Dermis microvascular lymphatic vessel endothelial cell (primary cell): ENCODE data around the gene CHAC1. TPM values are rescaled to one million over a fixed set of nuclear protein-coding genes. Genes with fewer than 3 reads are reported as not detected.

Source experiments
- DNase-seq, 2 donors: peaks; one replicate each; pipeline versions ENCODE4 v3.0.0 to v3.0.0-alpha.2; 2010; ENCODE audit warnings: low read depth in 2 of 2
- total RNA-seq: library from RNA; depleted of rRNA; stranded (reverse); fragments of >200 nt; gene quantifications from 2 replicates; pipeline ENCODE4 v1.2.1, GENCODE V29; 2014

Gene CHAC1, protein sequence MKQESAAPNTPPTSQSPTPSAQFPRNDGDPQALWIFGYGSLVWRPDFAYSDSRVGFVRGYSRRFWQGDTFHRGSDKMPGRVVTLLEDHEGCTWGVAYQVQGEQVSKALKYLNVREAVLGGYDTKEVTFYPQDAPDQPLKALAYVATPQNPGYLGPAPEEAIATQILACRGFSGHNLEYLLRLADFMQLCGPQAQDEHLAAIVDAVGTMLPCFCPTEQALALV
- 1.4 and 1.9 TPM in 2 replicates for total RNA-seq

DNA sequence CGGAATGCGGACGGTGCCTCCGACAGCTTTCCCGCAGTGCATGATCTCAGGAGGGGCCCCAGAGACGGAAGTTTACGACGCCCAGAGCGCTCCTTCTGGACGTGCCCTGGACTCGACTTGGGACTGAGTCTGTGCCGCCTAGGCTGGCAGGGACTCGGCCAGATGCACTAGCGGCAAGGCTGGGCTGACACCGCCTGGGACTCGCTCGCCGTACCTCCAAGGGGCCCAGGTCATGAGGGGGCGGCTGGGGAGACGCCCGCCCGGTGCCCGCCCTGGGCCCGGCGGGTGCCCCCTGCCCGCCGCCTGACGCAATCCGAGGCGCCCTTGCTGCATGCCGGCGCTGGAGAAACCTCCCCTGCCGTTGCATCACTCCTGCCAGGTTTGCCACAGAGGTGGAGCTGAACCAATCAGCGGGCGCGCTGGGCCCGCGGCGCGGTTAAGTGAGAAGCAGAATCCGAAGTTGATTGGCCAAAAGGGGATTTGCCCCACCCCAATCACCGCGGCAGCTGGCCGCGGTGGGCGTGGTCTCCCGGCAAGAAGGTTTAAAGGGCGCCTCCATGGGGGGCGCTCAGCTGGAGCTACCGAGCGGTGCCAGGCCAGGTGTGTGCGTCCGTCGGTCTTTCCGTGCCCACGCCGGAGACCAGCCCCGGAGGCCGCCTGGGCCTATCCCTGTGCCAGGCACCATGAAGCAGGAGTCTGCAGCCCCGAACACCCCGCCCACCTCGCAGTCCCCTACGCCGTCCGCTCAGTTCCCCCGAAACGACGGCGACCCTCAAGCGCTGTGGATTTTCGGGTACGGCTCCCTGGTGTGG lies at the start of gene CHAC1:
TSS of gene CHAC1 (plus strand) at position 571 of the 812 bp plus-strand sequence. CDS start at position 684, 113 bp downstream.
- peak; percentile 87 to 98 for DNase-seq

DNA sequence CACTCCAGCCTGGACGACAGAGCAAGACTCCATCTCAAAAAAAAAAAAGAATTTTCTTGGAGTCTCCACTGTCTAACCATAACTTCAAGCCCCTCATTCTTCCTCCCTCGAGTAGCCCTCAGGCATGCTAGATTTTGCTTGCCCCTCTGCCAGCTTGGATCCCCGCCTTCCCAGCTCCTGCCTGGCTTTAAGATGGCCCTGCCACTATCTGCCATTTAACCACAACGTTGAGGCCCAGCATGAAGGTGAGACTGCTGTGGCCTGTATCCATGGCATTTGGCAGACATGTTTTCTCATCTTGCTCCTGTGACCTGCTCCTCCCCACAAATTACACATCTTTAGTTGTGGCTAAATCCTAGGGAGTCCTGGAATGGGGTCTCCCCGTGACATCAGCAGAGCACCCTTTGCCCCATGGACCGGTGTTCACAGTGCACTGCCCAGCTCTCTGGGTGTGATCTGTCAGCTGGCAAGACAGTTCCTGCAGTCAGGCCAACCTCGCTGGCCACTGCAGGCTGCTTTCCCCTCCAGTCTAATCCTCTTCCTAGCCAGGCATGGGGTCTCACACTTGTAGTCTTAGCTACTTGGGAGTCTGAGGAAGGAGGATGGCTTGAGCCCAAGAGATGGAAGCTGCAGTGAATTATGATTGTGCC lies 48.6 kb upstream of the CHAC1 start:
- DNase-seq = no peak

DNA sequence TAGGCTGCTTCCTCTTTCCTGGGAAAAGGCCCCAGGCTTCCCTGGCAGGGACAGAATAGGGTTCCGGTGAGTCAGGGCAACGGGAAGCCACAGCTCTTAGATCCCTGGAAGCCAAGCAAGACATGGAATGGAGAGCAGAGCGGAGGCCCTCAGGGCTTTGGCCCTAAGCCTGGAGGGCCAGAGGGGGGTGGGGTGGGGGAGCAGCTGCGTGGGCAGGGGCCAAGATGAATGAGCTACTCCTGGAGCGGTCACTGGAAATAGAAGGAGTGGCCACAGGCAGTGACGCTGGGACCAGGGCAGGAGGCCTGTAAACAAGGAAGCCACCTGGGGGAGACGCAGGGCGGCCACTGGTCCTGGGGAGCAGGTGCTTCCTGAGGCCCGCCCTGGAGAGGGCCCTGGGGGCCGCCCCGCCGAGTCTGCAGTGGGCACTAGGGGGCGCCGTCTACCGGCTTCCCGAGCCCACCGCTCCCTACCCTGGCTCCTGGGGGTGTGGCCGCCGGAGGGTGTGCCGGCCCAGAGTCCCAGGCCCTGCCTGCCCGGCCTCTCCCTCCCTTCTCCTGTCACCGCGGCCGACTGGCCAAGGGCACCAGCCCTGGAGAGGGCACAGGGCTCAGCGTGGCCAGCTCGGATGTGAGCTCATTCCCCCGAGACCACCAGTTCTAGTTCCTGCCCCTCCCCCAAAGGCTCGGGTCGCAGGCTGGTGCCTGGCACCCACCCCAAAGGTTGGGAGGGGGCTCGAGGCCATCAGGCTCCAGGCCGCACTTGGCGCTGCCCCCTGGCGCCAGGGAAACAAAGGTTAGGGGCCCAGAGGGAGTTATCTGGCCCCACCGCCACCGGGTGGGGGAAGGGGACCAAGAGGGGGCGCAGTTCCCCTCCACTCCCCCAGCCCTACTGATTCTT lies 46.9 kb upstream of the CHAC1 start:
- DNase-seq = peak; percentile 93 to 99

DNA sequence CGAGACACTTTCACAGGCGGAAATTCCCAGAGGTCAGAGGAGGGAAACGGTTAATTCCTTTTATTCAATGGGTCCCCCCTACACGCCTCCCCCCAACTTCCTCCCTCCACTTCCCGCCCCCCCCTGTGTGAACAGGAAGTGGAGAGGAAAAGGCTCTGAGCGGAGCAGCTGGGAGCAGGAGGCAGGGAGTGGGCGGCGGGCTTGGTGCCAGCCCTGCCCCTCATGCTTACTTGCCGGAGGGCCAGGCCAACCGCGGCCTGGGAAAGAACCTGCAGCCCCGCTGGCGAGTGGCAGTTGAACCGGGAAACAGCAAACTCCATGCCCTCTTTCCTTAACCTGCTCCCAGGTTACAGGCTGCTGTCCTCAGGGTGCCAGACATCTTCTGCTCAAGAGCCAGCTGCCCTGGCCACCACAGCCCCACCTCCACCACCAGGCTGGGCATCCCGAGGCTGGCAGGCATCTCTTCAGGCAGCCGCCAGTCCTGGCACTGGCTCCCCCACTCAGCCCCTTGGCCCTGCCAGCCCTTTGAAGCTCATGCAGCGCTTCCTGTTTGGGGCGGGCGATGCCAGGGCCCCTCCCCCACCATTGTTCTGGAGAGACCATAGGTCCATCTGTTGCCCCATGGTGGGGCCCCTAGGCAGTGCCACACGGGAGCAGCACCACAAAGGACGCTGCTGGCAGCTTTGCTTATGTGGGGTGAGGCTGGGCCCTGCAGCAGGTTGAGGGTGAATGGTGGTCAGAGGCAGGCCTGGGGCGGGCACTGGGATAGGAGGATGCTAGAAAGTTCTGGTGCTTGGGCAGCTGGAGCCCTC lies 46.1 kb upstream of the CHAC1 start:
- peak; percentile 74 to 93 for DNase-seq

DNA sequence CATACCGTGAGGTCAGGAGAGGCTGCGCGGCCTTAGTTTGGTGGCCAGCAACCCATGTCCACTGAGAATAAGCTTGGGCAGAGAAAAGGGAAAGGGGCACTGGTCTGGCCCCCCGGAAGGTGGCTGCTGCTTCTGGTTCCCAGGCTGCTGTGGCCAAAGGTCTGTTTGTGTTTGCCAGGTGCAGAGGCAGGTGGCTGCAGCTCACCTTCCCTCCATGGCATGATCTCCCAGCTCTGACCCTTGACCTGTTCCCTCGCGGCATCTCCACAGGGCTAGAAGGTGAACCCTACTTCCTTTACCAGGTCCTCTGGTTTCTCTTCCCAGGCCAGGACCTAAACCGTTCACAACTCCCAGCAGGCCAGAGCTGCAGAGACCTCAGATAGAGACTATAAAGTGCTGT lies 45.2 kb upstream of the CHAC1 start:
- DNase-seq = no peak

DNA sequence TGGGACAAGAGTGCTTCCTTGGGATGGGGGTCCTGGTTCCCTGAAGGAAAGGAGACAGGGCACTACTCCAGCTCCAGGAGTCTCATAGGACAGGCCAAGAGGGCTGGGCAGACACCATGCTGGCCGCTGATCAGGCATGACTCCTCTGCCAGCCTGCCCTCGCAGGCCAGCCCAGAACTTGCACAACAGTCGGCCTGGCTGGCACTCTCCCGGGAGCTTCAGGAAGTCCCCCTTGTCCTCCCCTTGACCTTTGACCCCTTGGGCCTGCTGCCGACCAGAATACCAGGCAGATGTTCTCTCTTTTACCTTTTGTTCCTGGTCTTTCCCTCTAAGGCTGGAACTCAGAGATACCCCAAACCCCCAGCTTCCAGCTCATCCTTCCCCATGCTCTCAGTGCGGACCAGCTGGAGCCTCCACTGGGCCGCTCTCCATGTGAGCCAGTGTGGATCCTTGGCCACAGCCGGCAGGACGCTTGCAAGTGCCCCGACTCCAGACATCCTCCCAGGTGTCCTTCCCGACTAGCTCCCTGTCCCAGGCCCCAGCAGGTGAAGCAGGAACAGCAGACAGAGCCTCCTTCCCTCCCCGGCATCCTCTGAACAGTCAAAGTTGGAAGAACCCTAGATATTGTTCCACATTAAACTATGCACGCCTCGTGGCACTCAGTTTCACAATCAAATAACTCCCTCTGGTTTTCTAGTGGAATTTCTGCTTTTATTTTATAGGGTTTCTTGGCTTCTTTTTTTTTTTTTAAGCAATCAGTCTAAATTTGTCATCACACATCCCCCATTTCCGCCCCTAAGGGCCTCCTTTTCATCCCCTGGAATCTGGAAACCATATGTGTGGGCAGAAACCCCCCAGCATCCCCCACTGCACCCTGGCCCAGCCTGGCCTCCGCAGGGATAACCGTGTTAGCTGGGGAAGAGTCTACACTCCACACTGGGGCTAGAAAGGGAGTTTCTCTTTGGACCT lies 43.3 kb upstream of the CHAC1 start:
- DNase-seq = no peak

DNA sequence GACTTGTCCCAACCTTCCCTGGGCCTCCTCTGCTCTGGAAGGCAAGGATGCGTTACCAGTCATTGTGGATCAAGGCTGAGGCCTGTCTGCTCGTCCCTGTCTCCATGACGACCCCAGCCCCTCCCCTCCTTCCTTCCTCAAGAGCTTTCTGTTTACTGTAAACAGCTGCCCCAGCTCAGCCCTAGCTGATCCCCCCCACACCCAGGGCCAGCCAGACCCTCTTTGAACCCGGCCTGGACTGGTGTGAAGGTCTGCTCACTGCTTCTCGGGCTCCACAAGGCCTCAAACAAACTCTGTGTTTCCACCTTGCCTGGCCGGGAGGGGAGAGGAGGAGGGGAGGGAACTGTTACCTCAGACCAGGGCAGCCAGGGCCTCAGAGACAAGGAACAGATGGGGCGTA lies 42.1 kb upstream of the CHAC1 start:
- DNase-seq = no peak

DNA sequence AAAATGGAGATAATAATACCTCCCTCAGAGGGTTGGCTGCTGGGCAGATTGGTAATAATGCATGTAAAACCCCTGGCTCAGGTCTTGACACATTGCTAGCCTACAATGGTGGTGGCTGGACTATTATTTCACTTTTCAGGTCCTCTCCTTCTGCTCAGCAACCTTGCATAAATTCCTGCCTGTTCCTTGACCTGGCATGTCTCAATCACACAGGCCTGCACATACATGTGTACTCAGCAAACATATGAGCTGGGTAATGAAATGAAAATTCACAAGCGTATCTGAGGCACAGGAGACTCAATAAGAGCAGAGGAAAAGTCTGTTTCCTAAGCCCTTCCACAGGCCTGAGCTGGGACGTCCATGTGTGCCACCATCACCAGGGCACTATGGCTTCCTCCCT lies 41.6 kb upstream of the CHAC1 start:
- DNase-seq = no peak

DNA sequence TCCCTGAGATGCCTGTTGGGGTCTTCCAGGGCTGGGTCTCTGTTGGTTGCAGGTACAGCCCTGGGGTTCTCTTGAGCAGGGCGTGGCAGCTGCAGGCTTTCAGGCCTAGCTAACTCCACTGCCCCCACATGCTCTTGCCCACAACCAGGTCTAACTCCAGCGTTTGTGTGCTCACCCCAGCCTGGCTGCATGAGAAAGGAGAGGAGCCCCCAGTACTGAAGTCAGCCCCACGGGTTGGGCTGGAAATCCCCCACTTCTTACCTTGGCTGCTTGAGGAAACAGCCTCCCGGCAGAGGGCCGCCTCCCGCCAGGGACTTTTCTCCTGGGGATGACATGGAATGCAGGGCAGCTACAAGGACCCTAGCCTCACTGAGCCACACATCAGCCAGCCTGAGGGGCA lies 40.8 kb upstream of the CHAC1 start:
- DNase-seq = no peak

DNA sequence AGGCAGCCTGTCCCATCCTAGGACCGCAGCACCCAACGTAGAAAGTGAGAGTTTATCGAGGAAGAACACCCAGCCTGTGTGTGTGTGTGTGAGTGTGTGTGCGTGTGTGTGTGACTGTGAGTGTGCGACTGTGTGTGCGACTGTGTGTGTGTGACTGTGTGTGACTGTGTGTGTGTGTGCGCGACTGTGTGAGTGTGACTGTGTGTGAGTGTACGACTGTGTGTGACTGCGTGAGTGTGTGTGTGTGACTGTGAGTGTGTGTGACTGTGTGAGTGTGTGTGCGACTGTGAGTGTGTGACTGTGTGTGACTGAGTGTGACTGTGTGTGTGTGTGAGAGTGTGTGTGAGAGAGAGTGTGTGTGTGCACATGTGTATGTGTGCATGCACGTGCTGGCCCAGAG lies 39.3 kb upstream of the CHAC1 start:
- DNase-seq = no peak

DNA sequence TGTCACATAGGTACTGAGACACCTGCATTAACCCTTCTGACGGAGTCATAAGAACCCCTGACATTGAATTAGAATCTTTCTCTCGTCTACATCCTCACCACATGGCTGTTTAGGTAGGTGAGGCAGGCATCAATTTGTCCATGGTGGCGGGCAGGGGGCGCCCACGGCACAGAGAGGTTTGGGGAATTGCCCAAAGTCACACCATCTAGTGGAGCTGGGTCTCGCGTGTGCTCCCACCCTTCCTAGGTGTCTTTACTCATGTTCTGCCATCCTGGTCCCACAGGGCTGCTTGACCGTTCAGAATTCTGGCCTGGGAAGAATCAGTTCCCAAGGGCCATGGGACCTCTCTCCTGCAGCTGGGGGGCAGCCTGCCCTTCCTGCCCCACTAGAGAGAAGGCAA lies 38.8 kb upstream of the CHAC1 start:
- no peak for DNase-seq

DNA sequence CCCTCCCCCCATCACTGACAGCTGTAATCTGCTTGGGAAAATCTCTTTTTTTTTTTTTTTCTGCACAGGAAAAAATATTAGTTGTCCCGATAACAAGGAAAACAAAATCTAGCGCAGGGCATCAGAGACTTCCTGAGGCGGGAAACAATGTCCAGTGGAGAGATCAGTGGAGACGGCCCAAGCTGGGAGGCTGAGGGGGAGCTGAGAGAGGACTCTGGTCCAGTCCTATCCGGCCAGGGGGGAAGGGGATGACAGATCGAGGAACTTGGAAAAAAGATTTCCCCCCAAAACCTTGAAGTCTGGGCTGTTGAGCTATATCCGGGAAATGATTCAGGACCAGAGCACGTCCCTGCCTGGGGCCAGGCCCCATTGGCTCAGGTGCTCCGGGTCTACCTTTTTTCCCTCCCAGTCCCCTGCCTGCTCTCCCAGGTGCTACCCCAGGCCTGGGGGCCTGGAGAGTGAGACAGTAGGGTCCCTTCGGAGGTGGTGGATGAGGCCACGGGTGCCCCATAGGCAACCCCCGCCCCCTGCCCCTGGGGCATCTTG lies 38.1 kb upstream of the CHAC1 start:
- peak in 1 of 2 donors; percentile 63 for DNase-seq

DNA sequence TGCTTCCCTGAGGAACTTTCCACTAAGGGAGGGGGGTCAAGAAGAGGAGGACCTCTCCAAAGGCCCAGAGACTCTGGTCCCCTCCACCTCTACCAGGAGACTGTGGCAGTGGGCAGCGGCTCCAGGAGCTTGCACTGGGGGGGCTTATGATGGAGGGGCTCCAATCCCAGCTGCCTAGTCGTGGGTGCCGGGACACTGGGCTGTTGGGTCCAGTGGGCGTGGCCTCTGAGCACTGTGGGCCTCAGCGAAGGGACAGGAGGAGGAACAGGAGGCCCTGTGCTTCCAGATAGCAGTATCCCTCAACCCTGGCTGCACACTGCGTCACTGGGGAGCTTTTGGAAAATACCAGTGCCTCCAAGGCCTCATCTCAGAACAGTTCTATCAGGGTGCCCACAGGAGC lies 37.6 kb upstream of the CHAC1 start:
- no peak for DNase-seq

DNA sequence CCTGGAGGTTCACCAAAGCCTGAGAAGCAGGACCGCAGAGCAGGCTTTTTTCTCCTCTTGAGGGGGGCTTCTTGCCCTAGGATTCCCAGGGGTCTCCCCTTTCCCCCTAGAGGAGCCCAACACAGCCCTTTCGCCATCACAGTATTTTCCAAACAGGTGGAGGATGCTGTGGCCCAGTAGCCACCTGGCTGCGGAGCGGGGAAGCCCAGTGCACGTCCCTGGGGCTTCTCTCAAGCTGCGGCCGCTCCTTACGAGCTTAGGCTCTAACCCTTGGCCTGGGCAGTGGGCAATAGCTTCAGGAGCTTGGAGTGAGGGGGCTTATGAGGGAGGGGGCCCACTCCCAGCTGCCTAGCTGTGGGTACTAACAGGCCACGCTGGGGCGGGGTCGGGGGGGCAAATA lies 35.7 kb upstream of the CHAC1 start:
- no peak for DNase-seq

DNA sequence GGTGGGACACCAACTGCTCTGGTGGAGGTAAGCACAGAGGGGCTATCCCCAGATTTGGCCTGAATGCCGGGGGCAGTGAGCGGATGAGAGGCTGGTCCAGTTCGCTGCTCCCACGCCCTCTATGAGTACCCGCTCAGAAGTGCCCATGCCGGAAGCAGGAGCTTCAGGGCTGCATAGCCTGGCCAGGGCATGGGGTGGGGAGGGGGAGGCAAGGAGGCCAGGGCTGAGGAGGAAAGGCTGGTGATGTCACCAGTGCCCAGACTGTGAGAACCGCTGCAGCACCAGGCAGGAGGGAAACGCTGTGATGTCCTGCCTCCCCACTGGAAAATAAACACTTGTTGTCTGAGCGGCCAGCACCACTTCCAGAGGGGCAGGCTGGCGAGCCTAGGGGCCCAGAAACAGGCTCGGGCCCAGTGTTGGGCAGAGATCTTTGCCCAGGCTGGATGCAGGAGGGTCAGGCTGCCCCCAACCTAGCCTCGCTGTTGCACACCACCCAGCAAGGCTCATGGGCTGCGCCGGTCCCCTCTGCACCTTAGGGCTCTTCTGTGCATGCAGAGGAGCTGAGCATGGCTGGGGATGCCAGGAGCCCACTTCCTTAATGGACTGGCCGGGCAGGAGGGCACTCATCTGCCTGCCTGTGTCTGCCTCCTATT lies 35.0 kb upstream of the CHAC1 start:
- DNase-seq = peak in 1 of 2 donors; percentile 85

DNA sequence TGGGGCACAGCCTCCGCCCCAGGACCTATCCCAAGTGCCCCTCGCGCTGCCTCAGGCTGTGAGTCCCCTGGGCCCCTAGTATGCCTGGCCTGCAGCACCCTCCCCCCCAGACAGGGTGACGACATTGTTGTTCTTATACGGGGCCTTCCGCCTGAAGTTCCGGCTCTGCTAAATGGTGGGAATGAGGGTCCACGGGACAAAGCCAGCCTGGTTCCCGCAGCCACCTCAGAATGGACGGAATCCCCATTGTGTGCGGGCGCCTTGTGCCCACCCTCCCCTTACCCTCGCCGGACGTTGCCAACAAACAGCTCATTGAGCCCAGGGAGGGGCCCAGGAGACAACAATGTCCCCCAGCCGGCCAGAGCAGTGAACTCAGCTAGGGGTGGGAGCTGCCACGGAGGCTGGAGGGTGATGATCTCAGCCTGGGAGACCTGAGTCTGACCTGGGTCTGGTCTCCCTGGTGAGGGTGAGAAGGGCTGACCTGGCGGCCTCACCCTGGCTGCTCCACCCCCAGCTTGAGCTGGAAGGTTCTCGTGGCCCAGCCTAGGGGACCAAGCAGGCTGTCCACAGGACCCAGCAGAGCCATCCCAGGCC lies 34.4 kb upstream of the CHAC1 start:
- peak in 1 of 2 donors; percentile 89 for DNase-seq

DNA sequence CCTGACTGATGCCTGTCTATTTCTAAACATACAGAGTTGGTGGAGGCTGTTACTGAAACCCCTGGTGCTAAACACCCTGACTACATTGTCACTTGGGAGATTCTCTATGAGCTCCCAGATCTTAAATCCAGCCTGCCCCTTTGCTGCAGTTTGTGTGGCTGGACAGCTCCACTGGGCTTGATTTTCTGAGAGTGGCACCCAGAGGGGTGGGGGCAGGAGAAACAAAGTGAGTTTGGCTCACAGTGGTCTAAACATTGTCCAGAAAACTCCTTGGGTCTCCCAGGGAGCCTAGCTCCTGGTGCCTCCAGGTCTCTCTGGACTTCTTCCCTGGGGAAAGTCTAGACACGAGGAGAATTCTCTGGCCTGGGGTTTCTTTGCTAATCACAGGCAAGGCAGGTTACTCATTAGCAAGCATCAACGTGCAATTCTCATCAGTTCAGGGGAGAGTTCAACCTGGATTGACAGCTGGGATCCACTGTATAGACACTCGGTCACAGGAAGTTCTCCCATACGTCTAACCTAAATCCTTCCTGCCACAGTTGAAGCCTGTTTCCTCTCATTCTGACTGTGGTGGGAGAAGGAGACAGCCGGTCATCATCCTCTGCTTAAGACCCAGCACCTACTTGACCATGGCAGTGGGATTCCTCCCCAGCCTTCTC lies 31.2 kb upstream of the CHAC1 start:
- no peak for DNase-seq

DNA sequence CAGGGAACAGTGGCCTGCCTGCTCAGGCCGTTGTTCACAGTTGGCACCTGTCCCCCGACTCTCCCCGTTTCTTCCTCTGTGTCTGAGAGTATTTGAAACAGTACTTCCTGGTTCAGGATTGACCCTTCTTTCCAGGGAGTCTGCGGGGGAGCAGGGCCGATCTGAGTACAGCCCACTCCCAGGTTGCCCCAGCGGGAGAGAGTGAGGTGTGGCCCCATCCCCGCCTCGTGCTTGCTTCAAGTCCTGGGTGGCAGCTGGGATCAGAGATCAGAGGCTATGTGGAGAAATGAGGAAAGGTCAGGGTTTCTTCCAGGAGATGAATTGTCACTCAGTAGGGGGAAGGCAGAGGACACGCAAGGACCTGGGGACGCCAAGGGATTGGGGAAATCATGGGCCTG lies 30.7 kb upstream of the CHAC1 start:
- no peak for DNase-seq
